Measurements from ENCODE around the gene NT5C3B.
"Not testable (repeated sequence)": the region's sequence is repeated elsewhere in the genome, so short reads cannot be mapped to it uniquely, and the experiment has no call there.

The NT5C3B gene

GRCh38 chr17:41835800-41836549 is at the start of gene NT5C3B:
Gene NT5C3B, minus strand, starts transcription at chr17:41836232. Its CDS starts 39 bp downstream, at chr17:41836193.
- peak; percentile 79 for DNase-seq (ENCODE audit: low read depth, low spot score)

GRCh38 chr17:41885733-41886132 is 49.7 kb upstream of the NT5C3B start:
- peak; percentile 56 for DNase-seq (ENCODE audit: low read depth, low spot score)

GRCh38 chr17:41882756-41883155 is 46.7 kb upstream of the NT5C3B start:
- DNase-seq (ENCODE audit: low read depth, low spot score), result no peak

DNA sequence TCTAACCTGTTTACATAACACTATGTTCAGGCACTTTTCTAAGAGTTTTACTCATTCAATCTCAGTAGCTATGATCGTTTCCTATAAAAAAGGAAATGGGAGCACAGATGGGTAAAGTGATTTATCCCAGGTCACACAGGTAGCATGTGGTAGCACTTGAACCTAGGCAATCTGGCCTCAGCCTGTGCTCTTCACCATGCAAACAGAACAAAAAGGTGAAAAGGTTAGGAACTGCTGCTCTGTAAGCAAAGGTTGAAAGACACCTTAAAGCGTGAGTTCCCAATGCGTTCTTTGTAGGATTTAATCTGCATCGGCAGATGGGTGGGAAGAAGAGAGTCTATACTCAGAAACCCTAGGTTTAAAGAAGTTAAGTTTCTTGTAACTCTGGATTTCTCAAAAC is 44.1 kb upstream of the NT5C3B start:
- no peak for DNase-seq (ENCODE audit: low read depth, low spot score)

DNA sequence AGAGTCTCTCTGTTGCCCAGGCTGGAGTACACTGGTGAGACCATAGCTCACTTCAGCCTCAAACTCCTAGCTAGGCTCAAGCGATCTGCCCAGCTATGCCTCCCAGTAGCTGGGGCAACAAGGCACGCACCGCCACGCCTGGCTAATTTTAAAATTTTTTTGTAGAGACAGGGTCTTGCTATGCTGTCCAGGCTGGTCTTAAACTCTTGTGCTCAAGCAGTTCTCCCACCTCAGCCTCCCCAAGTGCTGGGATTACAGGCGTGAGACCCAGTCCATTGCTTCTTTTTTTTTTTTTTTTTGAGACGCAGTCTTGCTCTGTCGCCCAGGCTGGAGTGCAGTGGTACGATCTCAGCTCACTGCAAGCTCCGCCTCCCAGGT is 38.2 kb upstream of the NT5C3B start:
- DNase-seq (ENCODE audit: low read depth, low spot score), result not testable (repeated sequence)

GRCh38 chr17:41873559-41874292 is 37.7 kb upstream of the NT5C3B start:
- DNase-seq (ENCODE audit: low read depth, low spot score), result no peak

- DNase-seq (ENCODE audit: low read depth, low spot score), result no peak
Measured at GRCh38 chr17:41871789-41872188, 35.8 kb upstream of the NT5C3B start.

DNA sequence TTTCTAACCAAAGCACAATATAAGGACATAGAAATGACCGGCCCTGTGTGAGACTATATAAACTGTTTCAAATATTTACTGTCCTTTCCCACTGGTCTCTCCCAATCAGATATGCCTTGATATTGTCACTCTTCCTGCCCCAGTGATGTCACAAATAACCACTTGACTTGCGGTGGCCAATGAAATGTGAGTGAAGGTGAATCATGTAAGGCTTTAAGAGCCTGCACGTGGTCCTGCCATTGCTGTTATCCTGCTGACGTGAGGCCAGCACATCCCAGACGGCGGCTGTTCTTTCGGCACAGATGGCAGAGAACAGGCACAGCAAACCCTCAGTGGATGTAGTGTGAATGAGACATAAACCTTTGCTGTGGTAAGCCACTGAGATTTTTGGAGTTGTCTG is 34.6 kb upstream of the NT5C3B start:
- no peak for DNase-seq (ENCODE audit: low read depth, low spot score)

GRCh38 chr17:41870097-41870496 is 34.1 kb upstream of the NT5C3B start:
- DNase-seq (ENCODE audit: low read depth, low spot score), result no peak

DNA sequence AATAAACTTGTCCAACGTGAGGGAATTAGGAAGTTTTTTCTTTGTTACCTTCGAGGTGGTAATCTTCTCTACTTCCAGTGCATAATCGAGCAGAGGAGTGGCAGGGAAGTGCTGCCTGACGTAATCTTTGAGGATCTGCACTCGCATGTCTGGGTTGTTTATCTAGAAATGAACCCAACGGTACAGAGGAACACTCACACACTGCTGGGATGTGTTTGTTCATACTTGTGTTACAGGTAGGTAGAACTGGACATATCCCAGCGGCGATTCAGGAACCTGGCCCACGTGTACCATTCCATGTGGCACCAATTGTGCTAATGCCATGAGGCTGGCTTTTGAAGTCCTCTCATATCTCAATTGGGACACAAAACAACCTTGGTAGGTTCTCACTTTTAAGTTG is 33.4 kb upstream of the NT5C3B start:
- DNase-seq (ENCODE audit: low read depth, low spot score), result no peak

DNA sequence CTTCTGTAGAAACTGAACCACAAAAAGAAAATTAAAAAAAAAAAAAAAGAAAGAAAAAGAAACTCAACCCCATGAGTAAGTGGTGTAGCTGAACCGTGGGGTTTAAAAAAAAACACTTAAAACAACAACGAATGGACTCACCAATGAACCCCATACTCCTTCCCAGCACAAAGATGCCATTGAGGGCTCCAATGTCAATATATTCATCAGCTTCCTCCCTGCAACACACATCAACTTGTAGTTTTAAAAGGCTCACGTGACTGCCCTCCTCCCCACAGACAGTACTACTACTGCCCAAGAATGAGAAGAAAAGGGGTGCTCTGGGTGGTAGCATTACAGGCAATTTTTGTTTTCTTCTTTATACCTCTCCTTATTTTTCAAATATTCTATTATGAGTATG is 32.5 kb upstream of the NT5C3B start:
- DNase-seq (ENCODE audit: low read depth, low spot score), result no peak

DNA sequence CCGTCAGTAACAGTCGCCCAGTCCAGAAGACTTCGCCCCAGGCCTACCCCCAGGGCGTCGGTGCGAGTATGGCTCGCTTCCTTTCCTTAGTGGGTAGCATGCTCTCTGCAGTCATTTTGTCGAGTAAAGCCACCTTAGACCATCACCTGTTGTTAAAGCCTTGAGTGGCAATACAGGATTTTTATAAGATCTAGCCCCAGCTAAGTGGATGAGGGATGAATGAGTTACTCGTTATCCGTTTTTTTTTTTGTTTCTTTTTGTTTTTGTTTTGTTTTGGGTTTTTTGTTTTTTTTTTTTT is 29.5 kb upstream of the NT5C3B start:
- no peak for DNase-seq (ENCODE audit: low read depth, low spot score)

DNA sequence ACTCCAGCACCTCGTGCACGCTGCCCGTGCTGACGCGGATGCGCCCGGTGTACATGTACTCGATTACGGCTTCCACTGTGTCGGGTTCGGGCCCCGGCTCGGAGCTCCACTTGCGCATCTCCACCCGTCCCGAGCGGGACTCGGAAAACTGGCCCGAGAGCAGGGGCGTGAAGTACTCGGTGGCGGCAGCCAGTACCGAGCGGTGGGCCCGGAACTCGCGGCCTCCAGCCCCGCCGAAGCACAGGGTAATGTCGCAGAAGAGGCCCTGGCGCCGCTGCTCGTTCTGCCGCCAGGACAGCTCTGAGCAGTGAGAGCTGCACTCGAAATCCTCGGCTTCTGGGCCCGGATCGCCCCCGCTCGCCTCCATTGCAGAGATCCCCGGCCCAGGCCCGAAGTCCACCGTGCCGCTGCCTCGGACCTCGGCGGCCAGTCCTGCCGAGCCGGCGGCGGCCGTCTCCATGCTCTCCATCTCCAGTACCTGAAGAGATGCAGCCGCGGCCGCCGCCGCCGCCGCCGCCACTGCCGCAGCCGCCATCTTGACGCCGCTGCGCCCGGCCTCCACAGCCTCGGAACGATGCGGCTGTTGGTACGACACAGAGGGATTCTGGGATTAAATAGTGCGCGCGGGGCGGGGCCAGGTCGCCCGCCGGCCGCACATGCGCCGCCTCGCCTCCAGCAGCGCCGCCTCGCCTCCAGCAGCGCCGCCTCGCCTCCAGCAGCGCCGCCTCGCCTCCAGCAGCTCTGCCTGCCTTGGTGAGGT is 29.0 kb upstream of the NT5C3B start, which contains the start of gene KLHL11:
TSS of gene KLHL11 (minus strand) at position 588 of the 760 bp plus-strand sequence. CDS start at position 535, 53 bp downstream.
- peak; percentile 97 for DNase-seq (ENCODE audit: low read depth, low spot score)

GRCh38 chr17:41864498-41864835 is 28.4 kb upstream of the NT5C3B start:
- no peak for DNase-seq (ENCODE audit: low read depth, low spot score)

DNA sequence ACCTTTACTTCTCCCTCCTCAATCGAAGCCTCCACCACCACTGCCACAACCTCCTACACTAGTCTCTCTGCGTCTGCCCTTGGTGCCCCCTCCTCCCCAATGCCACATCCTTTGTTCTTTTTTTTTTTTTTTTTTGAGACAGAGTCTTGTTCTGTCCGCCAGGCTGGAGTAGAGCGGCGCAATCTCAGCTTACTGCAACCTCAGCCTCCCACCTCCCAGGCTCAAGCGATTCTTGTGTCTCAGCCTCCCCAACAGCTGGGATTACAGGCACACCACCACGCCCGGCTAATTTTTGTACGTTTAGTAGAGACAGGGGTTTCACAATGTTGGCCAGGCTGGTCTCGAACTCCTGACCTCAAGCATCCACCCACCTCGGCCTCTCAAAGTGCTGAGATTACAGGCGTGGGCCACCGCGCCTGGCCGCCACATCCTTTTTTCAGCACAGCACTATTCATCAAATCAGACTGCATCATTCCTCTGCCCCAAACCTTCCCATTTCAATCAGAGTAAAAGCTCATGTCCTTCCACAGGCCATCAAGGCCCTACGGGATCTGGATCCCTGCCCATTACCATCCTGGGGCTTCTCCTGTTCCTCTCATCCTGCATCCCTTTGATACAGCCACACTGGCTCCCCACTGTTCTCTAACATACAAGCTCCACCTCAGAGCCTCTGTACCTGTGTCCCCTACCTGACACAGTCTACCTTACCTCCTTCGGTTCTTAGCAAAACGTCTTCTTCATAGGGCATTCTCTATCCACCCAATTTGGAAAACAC is 27.2 kb upstream of the NT5C3B start:
- no peak for DNase-seq (ENCODE audit: low read depth, low spot score)

GRCh38 chr17:41860254-41860931 is 24.4 kb upstream of the NT5C3B start:
- DNase-seq (ENCODE audit: low read depth, low spot score), result no peak

DNA sequence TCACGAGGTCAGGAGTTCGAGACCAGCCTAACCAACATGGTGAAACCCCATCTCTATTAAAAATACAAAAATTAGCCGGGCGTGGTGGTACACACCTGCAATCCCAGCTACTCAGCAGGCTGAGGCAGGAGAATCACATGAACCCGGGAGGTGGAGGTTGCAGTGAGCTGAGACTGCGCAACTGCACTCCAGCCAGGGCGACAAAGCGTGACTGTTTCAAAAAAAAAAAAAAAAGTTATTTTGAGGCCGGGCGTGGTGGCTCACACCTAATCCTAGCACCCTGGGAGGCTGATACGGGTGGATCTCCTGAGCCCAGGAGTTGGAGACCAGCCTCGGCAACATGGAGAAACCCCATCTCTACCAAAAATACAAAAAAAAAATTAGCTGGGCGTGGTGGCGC is 15.3 kb upstream of the NT5C3B start:
- not testable (repeated sequence) for DNase-seq (ENCODE audit: low read depth, low spot score)

- no peak for DNase-seq (ENCODE audit: low read depth, low spot score)
Measured at GRCh38 chr17:41849251-41849990, 13.4 kb upstream of the NT5C3B start.

GRCh38 chr17:41848788-41849187 is 12.8 kb upstream of the NT5C3B start:
- no peak for DNase-seq (ENCODE audit: low read depth, low spot score)

DNA sequence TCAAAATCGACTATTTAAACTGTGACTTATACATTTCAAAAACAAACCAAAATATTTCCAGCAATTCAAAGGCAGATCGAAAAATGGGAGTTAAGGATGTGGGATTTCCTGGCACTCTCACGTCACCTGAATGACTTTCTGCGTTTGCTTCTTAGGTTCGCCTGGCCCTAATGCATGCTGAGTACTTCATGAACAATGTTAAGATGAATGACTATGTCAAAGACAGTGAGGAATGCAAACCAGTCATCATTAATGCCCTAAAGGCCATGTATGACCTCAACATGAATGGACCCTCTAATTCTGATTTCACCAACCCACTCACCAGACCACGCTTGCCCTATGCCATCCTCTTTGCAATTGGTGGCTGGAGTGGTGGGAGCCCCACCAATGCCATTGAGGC is 8.9 kb upstream of the NT5C3B start:
- DNase-seq (ENCODE audit: low read depth, low spot score), result no peak

DNA sequence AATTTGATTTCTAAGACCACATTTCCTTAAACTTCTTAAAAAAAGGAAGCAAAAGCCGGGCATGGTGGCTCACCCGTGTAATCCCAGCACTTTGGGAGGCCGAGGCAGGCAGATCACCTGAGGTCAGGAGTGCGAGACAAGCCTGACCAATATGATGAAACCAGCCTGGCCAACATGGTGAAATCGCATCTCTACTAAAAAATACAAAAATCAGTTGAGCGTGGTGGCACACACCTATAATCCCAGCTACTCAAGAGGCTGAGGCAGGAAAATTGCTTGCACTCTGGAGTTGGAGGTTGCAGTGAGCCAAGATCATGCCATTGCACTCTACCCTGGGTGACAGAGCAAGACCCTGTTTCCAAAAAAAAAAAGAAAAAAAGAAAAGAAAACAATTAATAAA is 4.7 kb upstream of the NT5C3B start:
- DNase-seq (ENCODE audit: low read depth, low spot score), result not testable (repeated sequence)

Measured in astrocyte of the hippocampus (primary cell).